ENCODE results near the gene BMPER.

BMPER gene

DNA sequence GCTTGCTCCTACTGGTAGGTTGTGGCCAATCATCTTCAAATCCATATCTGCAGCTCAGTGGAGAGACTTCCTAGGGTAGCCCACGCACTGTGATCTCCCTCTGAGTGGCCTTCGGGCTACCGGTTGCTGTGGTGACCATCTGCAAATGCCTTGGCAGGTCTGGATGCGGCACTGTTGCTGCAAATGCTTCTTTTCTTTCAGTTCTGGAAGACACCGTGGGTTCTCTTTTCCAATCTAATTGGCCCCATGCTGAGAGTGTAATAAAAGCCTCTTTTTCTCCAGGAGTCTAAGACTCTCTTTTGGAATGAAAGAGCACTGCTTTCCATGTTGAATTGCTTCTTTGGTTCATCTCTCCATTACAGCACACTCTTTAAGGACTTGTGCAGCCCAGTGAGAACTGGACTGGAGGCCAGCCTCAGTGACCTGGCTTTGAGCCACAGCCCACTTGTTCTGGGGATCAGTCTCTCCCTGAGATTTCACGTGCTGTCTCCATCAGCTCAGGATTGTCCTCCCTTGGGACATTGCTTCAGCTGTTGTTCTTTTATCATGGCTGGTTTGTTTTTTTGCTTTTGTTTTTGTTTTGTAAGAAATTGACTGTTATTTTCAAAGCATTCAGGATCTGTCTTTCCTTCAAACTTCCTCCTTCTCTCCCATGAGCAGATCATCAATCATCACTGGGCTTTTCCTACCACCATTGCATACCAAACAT lies 286.6 kb downstream of the BMPER start:
- no peak for DNase-seq

GRCh38 chr7:34192906-34193305 lies 287.6 kb downstream of the BMPER start:
- DNase-seq: no peak

GRCh38 chr7:34198231-34198641 lies 292.9 kb downstream of the BMPER start:
- DNase-seq: no peak
